Naive thymus-derived CD8-positive, alpha-beta T cell (primary cell): ENCODE results near the gene COL16A1. TPM values are rescaled to one million over a fixed set of nuclear protein-coding genes. Genes with fewer than 3 reads are reported as not detected.

Experiments
- polyA plus RNA-seq, 3 donors: library from polyadenylated mRNA; unstranded; fragments of 300-500 nt; fragmentation: Illumina TruSeq; gene quantifications; one replicate each; pipeline ENCODE4 v1.2.3, GENCODE V29; 2021
- total RNA-seq, 8 experiments: library from RNA in 2 of 8; stranded (reverse) in 2 of 8; gene quantifications; one replicate each; pipeline ENCODE4 v1.2.3 and lab custom pipeline; 2021 to 2026

COL16A1 gene
- total and polyA plus RNA-seq, 5 experiments from 2014 or later, result 0.20 TPM; not detected in 4

Other genes with a start within 250 kb of the COL16A1 start
- gene TINAGL1, start 127.5 kb downstream of the COL16A1 start, total RNA-seq, result not detected
- gene TINAGL1, start 127.5 kb downstream of the COL16A1 start, polyA plus RNA-seq, result not detected
- not detected for gene HCRTR1, start 86.3 kb downstream of the COL16A1 start, total RNA-seq
- not detected for gene HCRTR1, start 86.3 kb downstream of the COL16A1 start, polyA plus RNA-seq
- 10 to 100 TPM; 35.3 to 36.3 TPM for gene PEF1, start 59.1 kb downstream of the COL16A1 start, total RNA-seq
- 10 to 100 TPM; 60.6 to 87.3 (median 77.8) TPM for gene PEF1, start 59.1 kb downstream of the COL16A1 start, polyA plus RNA-seq
- gene ADGRB2, start 60.3 kb upstream of the COL16A1 start, total RNA-seq, result under 1 TPM in 1 of 2 experiments, not detected in 1; 0.18 TPM
- under 1 TPM in 2 of 3 donors, not detected in 1; 0.05 to 0.10 TPM for gene ADGRB2, start 60.3 kb upstream of the COL16A1 start, polyA plus RNA-seq
- under 1 TPM in 1 of 2 experiments, not detected in 1; 0.36 TPM for gene SPOCD1, start 112.0 kb upstream of the COL16A1 start, total RNA-seq
- not detected for gene SPOCD1, start 112.0 kb upstream of the COL16A1 start, polyA plus RNA-seq
- 100 to 1,000 TPM; 230 to 235 TPM for gene PTP4A2, start 234.4 kb upstream of the COL16A1 start, total RNA-seq
- 100 to 1,000 TPM; 287 to 748 (median 546) TPM for gene PTP4A2, start 234.4 kb upstream of the COL16A1 start, polyA plus RNA-seq